Astrocyte (in vitro differentiated cells and primary cell): Measurements from ENCODE around the gene ANGPTL8.

Source experiments
- EZH2 ChIP-seq: IDR thresholded peaks from 2 replicates; pipeline ENCODE4 v1.6.1; 2012; ENCODE audit warnings: mild to moderate bottlenecking, low read length, inconsistent platforms; ENCODE audit not compliant: insufficient read depth
- TF ChIP-seq, protein P1 (sequence below): IDR thresholded peaks from 2 replicates; pipeline ENCODE4 v1.5.1; 2011; ENCODE audit warnings: low read depth, mild to moderate bottlenecking, inconsistent platforms, low read length, moderate library complexity; ENCODE audit not compliant: insufficient read depth

DNA sequence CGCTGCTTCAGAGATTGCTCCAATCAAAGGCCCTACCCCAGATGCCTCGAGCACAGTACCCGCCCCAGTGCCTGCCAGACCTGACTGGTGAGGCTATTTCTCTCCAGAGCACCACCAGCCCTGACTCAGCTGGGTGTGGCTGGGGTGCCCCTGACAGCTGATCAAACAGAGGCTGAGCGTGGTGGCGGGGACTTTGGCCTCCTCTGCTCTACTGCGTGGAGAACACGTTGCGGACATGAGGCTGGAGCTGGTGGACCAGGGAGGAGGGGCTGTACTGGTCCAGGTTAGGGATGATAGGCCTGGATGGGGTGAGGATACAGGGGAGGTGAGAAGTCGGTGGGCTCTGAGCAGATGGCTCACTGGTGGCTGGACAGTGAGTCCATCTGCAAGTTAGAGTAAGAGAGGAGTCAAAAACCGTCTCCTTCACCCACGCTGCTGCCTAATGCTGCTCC lies 26.4 kb downstream of the ANGPTL8 start:
- TF ChIP-seq, protein P1, sequence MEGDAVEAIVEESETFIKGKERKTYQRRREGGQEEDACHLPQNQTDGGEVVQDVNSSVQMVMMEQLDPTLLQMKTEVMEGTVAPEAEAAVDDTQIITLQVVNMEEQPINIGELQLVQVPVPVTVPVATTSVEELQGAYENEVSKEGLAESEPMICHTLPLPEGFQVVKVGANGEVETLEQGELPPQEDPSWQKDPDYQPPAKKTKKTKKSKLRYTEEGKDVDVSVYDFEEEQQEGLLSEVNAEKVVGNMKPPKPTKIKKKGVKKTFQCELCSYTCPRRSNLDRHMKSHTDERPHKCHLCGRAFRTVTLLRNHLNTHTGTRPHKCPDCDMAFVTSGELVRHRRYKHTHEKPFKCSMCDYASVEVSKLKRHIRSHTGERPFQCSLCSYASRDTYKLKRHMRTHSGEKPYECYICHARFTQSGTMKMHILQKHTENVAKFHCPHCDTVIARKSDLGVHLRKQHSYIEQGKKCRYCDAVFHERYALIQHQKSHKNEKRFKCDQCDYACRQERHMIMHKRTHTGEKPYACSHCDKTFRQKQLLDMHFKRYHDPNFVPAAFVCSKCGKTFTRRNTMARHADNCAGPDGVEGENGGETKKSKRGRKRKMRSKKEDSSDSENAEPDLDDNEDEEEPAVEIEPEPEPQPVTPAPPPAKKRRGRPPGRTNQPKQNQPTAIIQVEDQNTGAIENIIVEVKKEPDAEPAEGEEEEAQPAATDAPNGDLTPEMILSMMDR: no peak
- TF ChIP-seq EZH2: no peak
